Activated CD4-positive, alpha-beta T cell treated with anti-CD3 and anti-CD28 coated beads, Interleukin-2, amount 50 U/mL, for 24 hours (primary cell): Measurements from ENCODE around the gene HEATR3.

Source experiments
- DNase-seq, 2 donors: peaks; one replicate each; pipeline ENCODE4 v3.0.0-alpha.2; 2020; ENCODE audit warnings: low read depth in 1 of 2, low spot score in 1 of 2

HEATR3 gene, protein sequence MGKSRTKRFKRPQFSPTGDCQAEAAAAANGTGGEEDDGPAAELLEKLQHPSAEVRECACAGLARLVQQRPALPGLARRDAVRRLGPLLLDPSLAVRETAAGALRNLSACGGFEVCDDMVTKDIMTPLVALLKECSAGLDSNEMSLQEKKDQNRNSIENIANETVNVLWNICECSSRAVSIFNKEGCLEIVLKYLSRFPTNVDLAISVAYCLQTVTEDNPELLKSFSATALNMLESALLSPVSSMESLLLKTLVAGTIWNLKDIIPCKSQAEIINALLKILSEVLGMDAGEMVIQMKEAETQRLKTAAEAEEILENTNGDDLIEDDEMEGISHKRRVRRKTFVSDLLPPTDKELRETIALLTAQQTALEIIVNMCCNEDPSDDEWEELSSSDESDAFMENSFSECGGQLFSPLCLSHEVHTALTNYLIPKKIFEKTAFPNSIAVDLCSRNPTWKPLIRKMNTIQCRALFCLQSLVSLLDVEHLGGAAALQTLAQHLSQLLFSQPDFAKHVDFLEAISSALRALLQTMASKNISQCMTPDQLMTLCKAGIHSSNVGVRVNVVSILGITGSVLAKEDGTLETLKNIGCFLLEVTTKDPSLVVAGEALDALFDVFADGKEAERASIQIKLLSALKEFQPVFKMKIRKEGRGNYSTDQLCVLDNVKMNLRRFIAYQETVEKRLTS

GRCh38 chr16:50065624-50066481, at the start of gene HEATR3:
Gene HEATR3, plus strand, starts transcription at chr16:50065970. Its CDS starts 162 bp downstream, at chr16:50066132.
- peak; percentile 91 to 95 for DNase-seq

GRCh38 chr16:50017553-50017952, 48.2 kb upstream of the HEATR3 start:
- no peak for DNase-seq

- DNase-seq, result no peak
These were observed 44.2 kb upstream of the HEATR3 start for GRCh38 chr16:50021544-50021943.

- DNase-seq, result no peak
These were observed 42.1 kb upstream of the HEATR3 start for GRCh38 chr16:50023641-50024040.

GRCh38 chr16:50024207-50024606, 41.6 kb upstream of the HEATR3 start:
- DNase-seq, result no peak

DNA sequence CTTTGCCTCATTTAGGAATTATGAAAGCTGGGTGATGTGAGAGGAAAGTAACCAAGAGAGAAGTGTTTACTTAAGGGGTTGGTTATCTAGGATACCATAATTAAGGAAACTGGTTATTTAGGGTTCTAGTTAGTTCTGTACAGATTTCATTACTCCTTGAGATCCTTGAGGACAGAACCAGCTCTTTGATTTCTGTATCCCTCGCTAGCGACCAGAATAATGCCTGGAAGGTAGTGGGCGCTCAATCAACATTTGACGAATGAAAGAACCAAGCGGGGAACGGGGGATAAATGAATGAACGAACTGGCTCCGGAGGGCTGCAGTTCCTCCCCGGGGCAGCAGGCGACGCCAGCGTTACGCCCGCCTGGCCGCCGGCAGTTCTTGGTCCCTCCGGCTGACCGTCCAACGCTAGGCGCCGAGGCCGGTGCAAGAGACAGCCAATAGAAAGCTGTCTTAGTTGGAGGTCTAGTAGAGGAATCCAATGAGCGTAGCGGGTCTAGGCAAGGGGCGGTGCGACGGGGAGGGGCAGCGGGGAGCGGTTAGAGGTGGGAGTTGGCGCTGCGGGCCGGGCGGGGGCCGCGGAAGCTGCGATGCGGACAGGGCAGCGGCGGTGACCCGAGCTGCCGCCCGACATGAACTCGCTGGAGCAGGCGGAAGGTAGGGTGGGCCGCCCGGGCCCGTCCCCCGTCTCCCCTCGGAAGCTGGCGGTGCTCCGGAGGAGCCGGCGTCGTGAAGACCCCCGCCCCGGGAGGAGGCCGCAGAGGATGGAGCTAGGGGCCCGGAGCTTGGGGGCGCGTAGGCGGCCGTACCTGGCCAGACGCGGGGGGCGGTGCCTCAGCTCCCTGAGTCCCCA, 40.9 kb upstream of the HEATR3 start, which contains the start of gene CNEP1R1:
CNEP1R1 (plus strand) TSS at position 542 of the 853 bp plus-strand sequence; CDS start at position 633, 91 bp downstream.
- peak; percentile 86 to 90 for DNase-seq

- peak; percentile 3 to 7 for DNase-seq
These were observed 40.2 kb upstream of the HEATR3 start for GRCh38 chr16:50025537-50025931.

DNA sequence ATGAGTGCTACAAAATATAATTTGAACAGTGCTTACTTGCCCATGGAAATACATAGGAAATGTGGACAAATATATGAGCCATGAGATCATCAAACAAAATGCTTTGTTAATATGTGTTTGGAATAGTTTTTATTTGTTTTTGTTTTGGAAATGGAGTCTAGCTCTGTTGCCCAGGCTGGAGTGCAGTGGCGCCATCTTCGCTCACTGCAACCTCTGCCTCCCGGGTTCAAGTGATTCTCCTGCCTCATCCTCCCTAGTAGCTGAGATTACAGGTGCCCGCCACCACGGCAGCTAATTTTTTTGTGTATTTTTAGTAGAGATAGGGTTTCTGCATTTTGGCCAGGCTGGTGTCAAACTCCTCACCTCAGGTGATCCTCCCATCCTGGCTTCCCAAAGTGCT, 37.9 kb upstream of the HEATR3 start:
- DNase-seq, result no peak

DNA sequence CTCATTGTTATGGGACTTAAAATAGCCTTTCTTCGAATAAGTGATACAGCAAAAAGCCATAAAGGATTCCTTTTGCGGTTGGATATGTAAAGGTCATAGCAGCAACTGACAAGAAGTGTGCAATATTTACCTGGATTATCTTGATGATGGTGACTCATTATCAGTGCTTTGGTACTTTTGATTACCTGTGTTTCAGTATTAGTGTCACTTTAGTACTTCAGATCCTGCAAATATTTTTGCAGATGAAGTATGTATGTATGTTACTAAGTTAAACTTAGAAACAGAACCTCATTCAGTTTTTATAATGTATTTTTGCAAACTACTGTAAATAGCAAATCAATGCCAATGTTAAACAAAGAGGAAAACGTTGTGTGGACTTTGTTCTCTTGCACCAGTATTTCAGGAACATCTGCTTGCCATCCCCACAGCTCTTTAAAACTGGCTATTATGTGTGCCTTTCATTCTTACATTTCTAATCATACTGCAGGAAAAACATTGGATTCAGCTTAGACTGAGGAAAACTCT, 30.2 kb upstream of the HEATR3 start:
- no peak for DNase-seq

GRCh38 chr16:50036426-50036825, 29.3 kb upstream of the HEATR3 start:
- no peak for DNase-seq

DNA sequence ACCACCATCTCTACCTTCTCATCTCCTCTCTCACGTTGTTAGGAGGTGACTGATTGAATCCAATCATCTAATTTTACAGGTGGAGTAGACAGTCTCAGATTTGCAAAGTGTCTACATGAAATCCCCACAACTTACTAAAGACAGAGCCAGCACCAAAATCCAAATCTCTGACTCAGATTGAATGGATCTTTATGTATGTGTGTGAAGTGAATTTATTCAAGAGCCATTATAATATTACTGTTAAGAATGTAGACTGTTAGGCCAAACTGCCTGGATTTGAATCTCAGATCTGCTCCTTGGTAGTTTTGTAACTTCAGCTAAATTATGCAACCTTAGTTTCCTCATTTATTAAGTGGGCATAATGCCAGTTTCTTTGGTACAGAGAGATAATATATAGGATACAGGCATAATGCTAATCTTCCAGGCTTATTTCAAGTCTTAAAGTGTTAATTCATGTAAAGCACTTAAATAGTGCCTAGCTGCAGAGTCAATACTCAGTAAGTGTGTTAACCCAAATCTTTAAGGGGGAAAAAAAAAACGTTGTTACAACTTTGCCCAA, 28.0 kb upstream of the HEATR3 start:
- no peak for DNase-seq

DNA sequence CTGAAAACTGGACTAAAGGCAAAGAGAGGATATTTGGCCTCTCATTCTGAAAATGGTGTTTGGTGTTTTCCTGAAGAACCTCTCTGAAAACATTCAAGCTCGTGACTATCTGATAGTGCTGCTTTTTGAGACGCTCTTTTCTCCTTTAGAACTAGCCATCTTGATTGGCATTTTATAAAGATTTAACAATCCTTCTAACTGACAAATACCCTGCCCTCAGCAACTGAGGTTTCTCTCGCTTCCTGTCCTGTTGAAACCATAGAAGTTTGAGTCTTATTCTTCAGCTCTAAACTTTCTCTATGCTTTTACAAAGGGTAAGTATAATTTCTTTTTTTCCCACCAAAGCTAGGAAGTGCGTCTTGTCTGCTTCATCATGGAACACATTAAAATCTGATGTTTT, 27.5 kb upstream of the HEATR3 start:
- DNase-seq, result no peak

DNA sequence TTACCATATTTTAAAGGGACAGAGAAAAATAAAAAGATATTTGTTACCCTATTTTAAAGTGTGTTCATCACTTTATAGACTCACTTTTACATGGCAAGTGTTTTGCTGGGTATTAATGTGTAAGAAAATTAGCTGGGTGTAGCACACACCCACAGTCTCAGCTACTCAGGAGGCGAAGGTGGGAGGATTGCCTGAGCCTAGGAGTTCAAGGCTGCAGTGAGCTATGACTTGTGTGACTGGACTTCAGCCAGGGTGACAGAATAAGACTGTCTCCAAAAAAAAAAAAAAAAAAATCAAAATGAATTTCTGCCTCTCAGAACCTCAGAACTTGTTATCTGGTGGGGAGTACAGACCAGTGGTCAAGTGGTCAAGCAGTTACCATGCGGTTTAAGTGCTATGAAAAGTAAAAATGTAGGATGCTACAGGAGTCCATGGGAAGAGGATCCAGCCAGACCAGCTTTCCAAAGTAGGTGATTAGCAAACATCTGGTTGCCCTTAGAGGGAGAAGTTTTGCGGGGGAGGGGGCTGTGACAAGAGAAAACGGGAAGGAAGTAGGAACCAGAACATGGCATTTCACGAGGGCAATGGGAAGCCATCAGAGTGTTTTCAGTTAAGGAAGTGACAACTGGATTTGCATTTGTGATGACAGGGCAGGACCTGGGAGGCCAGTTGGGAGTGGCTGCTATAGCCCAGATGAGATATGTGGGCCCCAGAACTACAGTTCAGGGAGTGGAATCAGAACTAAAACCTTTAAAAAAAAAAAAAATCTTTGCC, 26.8 kb upstream of the HEATR3 start:
- no peak for DNase-seq

DNA sequence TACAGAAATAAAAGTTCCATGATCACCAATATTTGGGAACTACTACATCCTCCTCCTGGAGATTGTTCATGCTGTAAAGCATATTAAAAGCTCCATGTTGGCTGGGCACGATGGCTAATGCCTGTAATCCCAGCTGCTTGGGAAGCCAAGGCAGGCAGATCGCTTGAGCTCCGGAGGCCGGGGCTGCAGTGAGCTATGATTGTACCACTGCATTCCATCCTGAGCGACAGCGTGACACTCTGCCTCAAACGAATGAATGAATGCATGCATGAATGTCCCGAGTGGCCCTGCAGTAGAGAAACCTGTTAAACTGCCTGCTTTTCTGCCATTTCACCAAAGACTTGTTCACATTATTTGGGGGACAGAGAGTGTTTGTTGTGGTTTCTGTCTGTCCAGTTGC, 25.8 kb upstream of the HEATR3 start:
- DNase-seq, result no peak

DNA sequence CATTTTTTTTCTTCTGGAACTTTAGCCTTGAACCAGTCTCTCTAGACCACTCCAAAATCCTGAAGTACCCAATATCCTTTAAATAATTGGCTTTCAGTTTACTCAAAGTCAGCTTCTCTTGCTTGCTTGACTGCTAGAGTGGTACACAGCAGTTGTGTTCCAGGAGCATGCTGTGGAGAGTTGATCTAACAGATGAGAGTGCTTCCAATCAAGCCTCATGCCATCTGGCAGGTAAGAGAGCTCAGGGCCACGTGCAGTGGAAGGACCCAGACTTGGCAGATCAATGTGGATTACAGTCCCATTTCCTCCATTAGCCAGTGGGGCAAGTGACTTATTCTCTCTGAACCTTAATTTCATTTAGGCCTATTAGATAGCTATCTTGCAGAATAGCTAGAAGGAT, 25.1 kb upstream of the HEATR3 start:
- DNase-seq, result no peak

GRCh38 chr16:50043358-50043757, 22.4 kb upstream of the HEATR3 start:
- no peak for DNase-seq

DNA sequence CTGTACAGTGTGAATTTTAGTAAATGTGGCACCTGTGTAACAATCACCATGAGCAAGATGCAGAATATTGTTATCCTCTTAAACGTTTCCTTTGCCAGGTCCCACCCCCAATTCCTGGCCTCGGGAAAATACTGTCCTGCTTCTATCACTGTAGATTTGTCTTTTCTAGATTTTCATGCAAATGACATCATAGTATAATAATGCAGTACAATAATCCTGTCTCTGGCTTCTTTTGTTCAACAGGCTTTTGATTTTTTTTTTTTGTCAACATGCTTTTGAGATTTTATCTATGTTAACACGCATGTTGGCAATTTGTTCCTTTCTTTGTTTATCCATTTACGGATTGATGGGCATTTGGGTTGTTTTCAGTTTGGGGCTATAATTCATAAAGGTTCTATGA, 20.4 kb upstream of the HEATR3 start:
- no peak for DNase-seq

DNA sequence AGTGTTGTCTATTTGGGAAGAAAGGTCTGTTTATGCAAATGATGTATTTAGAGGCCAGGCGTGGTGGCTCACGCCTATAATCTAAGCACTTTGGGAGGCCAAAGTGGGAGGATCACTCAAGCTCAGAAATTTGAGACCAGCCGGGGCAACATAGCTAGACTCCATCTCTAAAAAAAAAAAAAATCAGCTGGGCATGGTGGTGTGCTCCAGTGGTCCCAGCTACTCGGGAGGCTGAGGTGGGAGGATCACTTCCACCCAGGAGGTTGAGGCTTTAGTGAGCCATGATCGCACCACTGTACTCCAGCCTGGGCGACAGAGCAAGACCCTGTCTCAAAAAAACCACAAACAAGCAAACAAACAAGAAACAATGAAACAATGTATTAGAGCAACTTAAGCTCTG, 18.9 kb upstream of the HEATR3 start:
- no peak for DNase-seq

DNA sequence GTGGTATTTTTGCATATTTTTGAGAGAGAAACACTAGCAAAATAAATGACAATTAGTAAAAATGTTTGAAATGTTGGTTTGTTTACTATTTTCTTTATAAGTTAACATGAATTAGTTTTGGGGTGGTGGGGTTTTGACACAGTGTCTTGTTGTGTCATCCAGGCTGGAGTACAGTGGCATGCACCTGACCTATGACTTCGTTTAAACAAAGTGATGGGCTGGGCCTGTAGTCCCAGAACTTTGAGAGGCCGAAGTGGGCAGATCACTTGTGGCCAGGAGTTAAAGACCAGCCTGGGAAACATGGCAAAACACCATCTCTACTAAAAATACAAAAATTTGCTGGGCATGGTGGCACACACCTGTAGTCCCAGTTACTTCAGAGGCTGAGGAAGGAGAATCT, 17.9 kb upstream of the HEATR3 start:
- DNase-seq, result no peak
